Subcutaneous abdominal adipose tissue (tissue), 5 donors: ENCODE measurements around the gene C19orf85.

Experiments
- H3K27ac ChIP-seq: one replicate; pipeline ENCODE4 v1.7.0; 2013; ENCODE audit warnings: low read depth, mild to moderate bottlenecking, inconsistent platforms, low read length, moderate library complexity
- H3K27me3 ChIP-seq, 5 donors: one replicate each; pipeline ENCODE4 v1.7.0; 2013; ENCODE audit warnings: low read length in 5 of 5, inconsistent platforms in 1 of 5; ENCODE audit not compliant: control insufficient read depth in 5 of 5, insufficient read depth in 4 of 5
- H3K36me3 ChIP-seq, 5 donors: one replicate each; pipeline ENCODE4 v1.7.0; 2013; ENCODE audit warnings: low read length in 5 of 5; ENCODE audit not compliant: control insufficient read depth in 5 of 5, insufficient read depth in 5 of 5
- H3K4me1 ChIP-seq, 5 donors: one replicate each; pipeline ENCODE4 v1.7.0; 2013; ENCODE audit warnings: low read length in 5 of 5, mild to moderate bottlenecking in 3 of 5, moderate library complexity in 1 of 5; ENCODE audit not compliant: control insufficient read depth in 5 of 5, insufficient read depth in 5 of 5
- H3K4me3 ChIP-seq, 5 donors: one replicate each; pipeline ENCODE4 v1.7.0; 2013; ENCODE audit warnings: low read length in 5 of 5, low read depth in 1 of 5
- H3K9ac ChIP-seq, 5 donors: one replicate each; pipeline ENCODE4 v1.7.0; 2013; ENCODE audit warnings: low read length in 5 of 5, mild to moderate bottlenecking in 4 of 5, moderate library complexity in 3 of 5
- H3K9me3 ChIP-seq, 5 donors: one replicate each; pipeline ENCODE4 v1.7.0; 2013; ENCODE audit warnings: low read length in 5 of 5; ENCODE audit not compliant: control insufficient read depth in 5 of 5
- donor health status: healthy.
- donor health status: healthy.
- donor health status: healthy.
- donor health status: healthy.
- donor health status: healthy.

C19orf85 gene

GRCh38 chr19:55464662-55465054, at the start of gene C19orf85:
C19orf85 (minus strand) TSS chr19:55464751; CDS start chr19:55464554, 197 bp downstream.
- H3K4me1 ChIP-seq = peaks cover 3 to 35% (median 34%) of the 10 kb centered on the region in 5 donors
- H3K9ac ChIP-seq = no peak within 1 kb of the TSS
- H3K36me3 ChIP-seq = no peaks in the 10 kb centered on the region
- no peaks in the 10 kb centered on the region for H3K9me3 ChIP-seq
- H3K4me3 ChIP-seq = no peak within 1 kb of the TSS
- H3K27ac ChIP-seq = no peak within 1 kb of the TSS
- H3K27me3 ChIP-seq = no peaks in the 10 kb centered on the region

DNA sequence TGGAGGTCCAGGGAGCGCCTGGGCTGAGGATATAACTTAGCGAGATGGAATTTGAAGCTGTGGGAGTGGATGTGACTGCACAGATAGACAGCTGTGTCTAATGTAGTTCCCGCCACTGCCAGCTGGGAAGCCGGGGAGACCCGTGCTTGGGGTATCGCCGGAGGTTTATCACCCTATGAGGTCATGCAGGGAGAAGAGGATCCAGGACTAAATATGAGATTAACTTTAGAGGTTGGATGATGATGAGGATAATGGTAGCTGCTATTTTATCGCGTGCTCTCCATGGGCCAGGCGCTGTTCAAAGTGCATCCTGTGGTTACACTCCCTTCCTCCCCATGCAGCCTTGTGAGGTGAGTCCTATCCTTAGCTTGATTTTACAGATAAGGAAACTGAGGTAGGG, 43.6 kb upstream of the C19orf85 start:
- Histone ChIP-seq H3K27me3 (peaks cover 0 to 5% (median 3%) of the 10 kb centered on the region in 5 donors), H3K36me3 (peaks cover 0 to 5% (median 0%) of the 10 kb centered on the region in 5 donors), H3K4me1 (peaks cover 0 to 11% (median 10%) of the 10 kb centered on the region in 5 donors), H3K4me3 (no peak overlapping the region), H3K9me3 (no peaks in the 10 kb centered on the region), H3K9ac (no peak overlapping the region), H3K27ac (no peak overlapping the region)

GRCh38 chr19:55504981-55505380, 40.4 kb upstream of the C19orf85 start:
- H3K27ac ChIP-seq = no peak overlapping the region
- H3K9ac ChIP-seq = no peak overlapping the region

DNA sequence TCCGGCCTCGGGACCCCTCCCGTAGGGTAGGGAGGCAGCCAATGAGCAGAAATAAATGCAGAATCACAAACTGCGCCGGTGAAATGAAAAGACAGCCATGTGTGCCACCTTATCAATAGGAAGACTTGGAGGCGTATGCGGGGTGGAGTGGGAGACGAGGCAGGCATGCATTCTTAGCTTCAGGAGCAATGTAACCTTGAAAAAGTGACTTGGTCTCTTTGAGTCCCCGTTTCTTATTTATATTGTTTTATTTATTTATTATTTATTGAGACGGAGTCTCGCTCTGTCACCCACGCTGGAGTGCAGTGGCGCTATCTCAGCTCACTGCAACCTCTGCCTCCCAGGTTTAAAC, 39.7 kb upstream of the C19orf85 start:
- peaks cover 0 to 11% (median 10%) of the 10 kb centered on the region in 5 donors for H3K4me1 ChIP-seq
- no peaks in the 10 kb centered on the region for H3K9me3 ChIP-seq
- H3K27ac ChIP-seq = no peak overlapping the region
- no peak overlapping the region for H3K9ac ChIP-seq
- H3K27me3 ChIP-seq = peaks cover 0 to 3% (median 3%) of the 10 kb centered on the region in 5 donors
- H3K4me3 ChIP-seq = peak overlapping the region in 3 of 5 donors; percentile 52 to 71 (median 60)
- H3K36me3 ChIP-seq = peaks cover 0 to 21% (median 9%) of the 10 kb centered on the region in 5 donors

More at GRCh38 chr19:55504981-55505380, 40.4 kb upstream of the C19orf85 start:
- H3K27me3 ChIP-seq = peaks cover 0 to 3% (median 3%) of the 10 kb centered on the region in 5 donors
- no peaks in the 10 kb centered on the region for H3K9me3 ChIP-seq
- H3K4me1 ChIP-seq = peaks cover 0 to 11% (median 10%) of the 10 kb centered on the region in 5 donors
- peaks cover 0 to 18% (median 9%) of the 10 kb centered on the region in 5 donors for H3K36me3 ChIP-seq
- no peak overlapping the region for H3K4me3 ChIP-seq

DNA sequence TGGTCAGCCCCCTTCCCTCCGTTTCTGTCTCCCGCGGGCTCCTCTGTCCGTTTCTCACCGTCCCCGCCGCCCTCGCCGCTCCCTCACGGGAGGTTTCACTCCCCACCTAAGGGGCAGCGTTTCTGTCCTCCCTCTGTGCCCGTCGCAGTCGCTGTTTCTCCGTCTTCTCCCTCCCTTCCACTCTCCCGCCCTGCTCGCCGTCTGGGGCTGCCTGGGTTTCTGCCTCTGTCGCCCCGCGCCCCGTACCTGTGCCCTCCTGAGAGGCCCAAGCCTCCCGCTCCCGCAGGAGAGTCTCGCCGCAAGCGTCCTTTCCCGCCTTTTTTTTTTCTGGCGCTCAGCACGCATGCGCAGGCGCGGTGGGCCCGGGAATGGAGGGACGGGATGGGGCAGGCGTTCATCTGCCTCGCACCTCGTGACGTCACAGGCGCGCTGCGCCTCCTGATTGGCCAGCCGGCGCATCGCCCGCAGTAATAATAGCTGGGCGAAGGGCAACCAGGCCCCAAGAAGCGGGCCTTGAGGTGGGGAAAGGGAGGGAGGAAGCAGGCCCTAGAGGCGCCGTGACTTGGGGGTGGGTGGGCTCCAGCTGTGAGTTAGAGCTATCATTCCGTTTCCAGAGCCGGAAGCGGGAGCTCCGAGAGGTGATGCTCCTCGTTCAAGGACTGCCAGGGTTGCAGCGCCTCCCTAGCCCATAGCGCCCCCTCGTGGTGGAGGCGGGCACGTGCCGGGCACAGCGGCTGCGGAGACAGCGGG, 39.1 kb upstream of the C19orf85 start:
- peak overlapping the region; percentile 52 to 71 (median 59) for H3K4me3 ChIP-seq
- H3K4me1 ChIP-seq = peaks cover 0 to 11% (median 10%) of the 10 kb centered on the region in 5 donors
- no peaks in the 10 kb centered on the region for H3K9me3 ChIP-seq
- no peak overlapping the region for H3K27ac ChIP-seq
- H3K9ac ChIP-seq = no peak overlapping the region
- H3K36me3 ChIP-seq = peaks cover 0 to 27% (median 9%) of the 10 kb centered on the region in 5 donors
- H3K27me3 ChIP-seq = peaks cover 0 to 3% (median 0%) of the 10 kb centered on the region in 5 donors

DNA sequence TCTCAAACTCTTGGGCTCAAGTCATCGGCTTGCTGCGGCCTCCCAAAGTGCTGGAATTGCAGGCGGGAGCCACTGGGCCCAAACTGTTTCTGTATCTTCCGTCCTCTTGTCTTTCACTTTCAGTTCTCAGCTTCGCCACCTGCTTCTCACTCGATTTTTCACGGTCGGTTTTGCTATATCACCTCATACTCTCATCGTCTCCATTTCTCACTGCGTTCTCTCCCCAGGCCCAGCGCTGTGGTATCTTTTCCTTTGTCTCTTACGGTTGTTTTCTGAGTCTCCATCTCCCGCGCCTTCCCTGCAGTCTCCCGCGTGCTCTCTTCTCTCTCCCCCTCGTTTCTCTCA, 38.6 kb upstream of the C19orf85 start:
- peak overlapping the region in 1 of 5 donors; percentile 71 for H3K4me3 ChIP-seq
- H3K27ac ChIP-seq = no peak overlapping the region
- no peak overlapping the region for H3K9ac ChIP-seq
- no peaks in the 10 kb centered on the region for H3K9me3 ChIP-seq
- peaks cover 0 to 11% (median 10%) of the 10 kb centered on the region in 5 donors for H3K4me1 ChIP-seq
- H3K36me3 ChIP-seq = peaks cover 0 to 28% (median 9%) of the 10 kb centered on the region in 5 donors
- peaks cover 0 to 3% (median 0%) of the 10 kb centered on the region in 5 donors for H3K27me3 ChIP-seq

DNA sequence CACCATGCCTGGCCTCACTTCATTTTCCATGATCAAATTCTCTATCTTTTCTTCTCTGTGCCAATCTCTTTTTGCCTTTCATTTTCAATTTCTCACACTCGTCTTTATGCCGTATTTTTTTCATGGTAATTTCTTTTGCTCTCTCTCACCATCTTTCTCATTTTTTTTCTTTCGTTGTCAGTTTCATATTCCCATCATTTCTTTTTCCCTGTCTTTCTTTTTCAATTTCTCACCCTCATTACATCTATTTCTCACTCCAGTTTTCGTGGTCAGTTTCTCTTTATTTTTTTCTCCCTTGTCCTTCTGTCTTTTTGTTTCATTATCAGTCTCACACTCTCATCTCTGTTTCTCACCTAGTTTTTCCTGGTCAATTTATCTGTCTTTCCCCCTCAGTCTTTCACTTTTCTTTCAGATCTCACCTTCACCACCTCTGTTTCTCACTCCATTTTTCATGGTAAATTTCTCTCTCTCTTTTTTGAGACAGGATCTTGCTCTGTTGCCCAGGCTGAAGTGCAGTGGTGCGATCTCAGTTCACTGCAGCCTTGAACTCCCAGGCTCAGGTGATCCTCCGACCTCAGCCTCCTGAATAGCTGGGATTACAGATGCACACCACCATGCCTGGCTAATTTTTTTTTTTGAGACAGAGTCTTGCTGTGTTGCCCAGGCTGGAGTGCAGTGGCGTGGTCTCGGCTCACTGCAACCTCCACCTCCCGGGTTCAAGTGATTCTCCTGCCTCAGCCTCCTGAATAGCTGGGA, 37.8 kb upstream of the C19orf85 start:
- Histone ChIP-seq H3K4me1 (peaks cover 0 to 11% (median 10%) of the 10 kb centered on the region in 5 donors), H3K27ac (no peak overlapping the region), H3K4me3 (no peak overlapping the region), H3K36me3 (peaks cover 0 to 32% (median 9%) of the 10 kb centered on the region in 5 donors), H3K27me3 (peaks cover 0 to 3% (median 0%) of the 10 kb centered on the region in 5 donors), H3K9ac (no peak overlapping the region), H3K9me3 (no peaks in the 10 kb centered on the region)

- no peak overlapping the region for H3K9ac ChIP-seq
- peaks cover 0 to 32% (median 9%) of the 10 kb centered on the region in 5 donors for H3K36me3 ChIP-seq
- H3K27ac ChIP-seq = no peak overlapping the region
- H3K27me3 ChIP-seq = peaks cover 0 to 5% (median 0%) of the 10 kb centered on the region in 5 donors
- H3K4me1 ChIP-seq = peaks cover 0 to 11% (median 10%) of the 10 kb centered on the region in 5 donors
- no peak overlapping the region for H3K4me3 ChIP-seq
- no peaks in the 10 kb centered on the region for H3K9me3 ChIP-seq
Measured at GRCh38 chr19:55500368-55500952, 35.9 kb upstream of the C19orf85 start.

- H3K4me3 ChIP-seq = no peak overlapping the region
- H3K36me3 ChIP-seq = peaks cover 0 to 32% (median 9%) of the 10 kb centered on the region in 5 donors
- H3K9me3 ChIP-seq = no peaks in the 10 kb centered on the region
- peaks cover 0 to 16% (median 14%) of the 10 kb centered on the region in 5 donors for H3K4me1 ChIP-seq
- no peak overlapping the region for H3K27ac ChIP-seq
- H3K27me3 ChIP-seq = peaks cover 7 to 16% (median 13%) of the 10 kb centered on the region in 5 donors
- no peak overlapping the region for H3K9ac ChIP-seq
Measured at GRCh38 chr19:55498246-55498840, 33.8 kb upstream of the C19orf85 start.
